Mesenchymal stem cell (in vitro differentiated cells and primary cell): Measurements from ENCODE around the gene CCN6.

Source experiments
- DNase-seq: peaks from one replicate; pipeline ENCODE4 v3.0.0-alpha.2; 2013
- H2AFZ ChIP-seq: one replicate; pipeline ENCODE4 v1.6.1; 2013; ENCODE audit warnings: low read depth, mild to moderate bottlenecking, control low read depth, inconsistent platforms, low read length, moderate library complexity
- H2AK5ac ChIP-seq: 2 replicates; pipeline ENCODE4 v1.6.1; 2013; ENCODE audit warnings: low read length, moderate library complexity, mild to moderate bottlenecking, inconsistent platforms; ENCODE audit not compliant: severe bottlenecking
- H2BK120ac ChIP-seq: one replicate; pipeline ENCODE4 v1.6.1; 2013; ENCODE audit warnings: low read depth, mild to moderate bottlenecking, inconsistent platforms, low read length, moderate library complexity
- H2BK12ac ChIP-seq, 2 experiments: one replicate each; pipeline ENCODE4 v1.6.1; 2013; ENCODE audit warnings: inconsistent platforms in 2 of 2, low read length in 2 of 2, mild to moderate bottlenecking in 2 of 2, moderate library complexity in 2 of 2, control low read depth in 1 of 2
- H2BK15ac ChIP-seq: one replicate; pipeline ENCODE4 v1.6.1; 2013; ENCODE audit warnings: mild to moderate bottlenecking, low read depth, inconsistent platforms; ENCODE audit not compliant: poor library complexity, severe bottlenecking
- H2BK5ac ChIP-seq: 2 replicates; pipeline ENCODE4 v1.6.1; 2013; ENCODE audit warnings: low read depth, mild to moderate bottlenecking, low read length, control low read depth, inconsistent platforms; ENCODE audit not compliant: poor library complexity, severe bottlenecking
- H3K14ac ChIP-seq, 2 experiments: one replicate each; pipeline ENCODE4 v1.6.1; 2013; ENCODE audit warnings: inconsistent platforms in 2 of 2, low read length in 2 of 2, control low read depth in 1 of 2, mild to moderate bottlenecking in 1 of 2, moderate library complexity in 1 of 2
- H3K18ac ChIP-seq, 2 experiments: one replicate each; pipeline ENCODE4 v1.6.1; 2013; ENCODE audit warnings: inconsistent platforms in 2 of 2, low read length in 2 of 2, control low read depth in 1 of 2, low read depth in 1 of 2, mild to moderate bottlenecking in 1 of 2
- H3K23ac ChIP-seq, 2 experiments: one replicate each; pipeline ENCODE4 v1.6.1; 2013; ENCODE audit warnings: inconsistent platforms in 2 of 2, low read length in 2 of 2, mild to moderate bottlenecking in 2 of 2, moderate library complexity in 2 of 2, control low read depth in 1 of 2
- H3K27ac ChIP-seq: 2 replicates; pipeline ENCODE4 v1.5.1; 2013; ENCODE audit warnings: mild to moderate bottlenecking, moderate library complexity, low read length, control low read depth, inconsistent platforms; ENCODE audit not compliant: poor library complexity, severe bottlenecking
- H3K27me3 ChIP-seq, 2 experiments: 2 replicates each; pipeline versions ENCODE4 v1.6.1 to v1.7.0; 2013; ENCODE audit warnings: low read length in 2 of 2, mild to moderate bottlenecking in 2 of 2, moderate library complexity in 2 of 2, control low read depth in 1 of 2, inconsistent platforms in 1 of 2; ENCODE audit not compliant: control insufficient read depth in 1 of 2, insufficient read depth in 1 of 2
- H3K36me3 ChIP-seq, 2 experiments: 2 replicates each; pipeline versions ENCODE4 v1.6.1 to v1.7.0; 2013; ENCODE audit warnings: low read length in 2 of 2, control low read depth in 1 of 2, inconsistent platforms in 1 of 2, low read depth in 1 of 2, mild to moderate bottlenecking in 1 of 2; ENCODE audit not compliant: insufficient read depth in 2 of 2, control insufficient read depth in 1 of 2
- H3K4ac ChIP-seq, 2 experiments: one replicate each; pipeline ENCODE4 v1.6.1; 2013; ENCODE audit warnings: inconsistent platforms in 2 of 2, low read length in 2 of 2, mild to moderate bottlenecking in 2 of 2, moderate library complexity in 2 of 2, control low read depth in 1 of 2, low read depth in 1 of 2
- H3K4me1 ChIP-seq: 2 replicates; pipeline ENCODE4 v1.6.1; 2013; ENCODE audit warnings: low read depth, low read length, control low read depth; ENCODE audit not compliant: control insufficient read depth, insufficient read depth
- H3K4me2 ChIP-seq: 2 replicates; pipeline ENCODE4 v1.6.1; 2013; ENCODE audit warnings: low read length, mild to moderate bottlenecking, inconsistent platforms; ENCODE audit not compliant: poor library complexity, severe bottlenecking
- H3K4me3 ChIP-seq, 2 experiments: 2 replicates each; pipeline versions ENCODE4 v1.5.1 to v1.7.0; 2013; ENCODE audit warnings: low read length in 2 of 2, mild to moderate bottlenecking in 2 of 2, control low read depth in 1 of 2, low read depth in 1 of 2; ENCODE audit not compliant: insufficient read depth in 1 of 2
- H3K79me1 ChIP-seq: replicated peaks from 2 replicates; pipeline ENCODE4 v1.6.1; 2013; ENCODE audit warnings: mild to moderate bottlenecking, control low read depth, low read length, inconsistent platforms; ENCODE audit not compliant: poor library complexity, severe bottlenecking
- H3K9ac ChIP-seq: 2 replicates; pipeline ENCODE4 v1.7.0; 2013; ENCODE audit warnings: mild to moderate bottlenecking, low read length, moderate library complexity
- H3K9me3 ChIP-seq: 2 replicates; pipeline ENCODE4 v1.7.0; 2013; ENCODE audit warnings: mild to moderate bottlenecking, low read length; ENCODE audit not compliant: control insufficient read depth
- H4K8ac ChIP-seq: one replicate; pipeline ENCODE4 v1.6.1; 2013; ENCODE audit warnings: inconsistent platforms, mild to moderate bottlenecking, low read length, moderate library complexity
- H4K91ac ChIP-seq: one replicate; pipeline ENCODE4 v1.6.1; 2013; ENCODE audit warnings: mild to moderate bottlenecking, low read length, inconsistent platforms
- WGBS: methylation state at CpG from one replicate; pipeline ENCODE4 v1.1.7; 2013; ENCODE audit warnings: mixed read lengths; 5-methylcytosine and 5-hydroxymethylcytosine counted together

The CCN6 gene

DNA sequence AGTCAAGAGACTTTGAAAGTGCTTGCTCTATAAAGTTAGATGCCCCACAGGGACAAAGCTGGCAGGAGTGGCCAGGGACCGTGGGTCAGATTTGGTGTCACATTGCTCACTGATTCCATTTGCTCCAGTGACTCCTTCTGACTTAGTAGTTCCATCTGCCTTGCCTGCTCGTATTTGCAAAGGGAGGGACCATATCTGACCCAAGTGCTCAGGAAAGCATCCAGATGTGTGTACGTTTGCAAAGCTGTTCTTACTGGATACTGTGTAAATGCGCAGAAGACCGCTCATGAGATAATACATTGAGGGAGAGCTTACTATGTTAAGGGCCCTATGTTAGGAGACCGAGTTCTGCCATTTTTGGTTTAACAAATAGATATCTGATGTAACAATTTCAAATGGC is 21.2 kb upstream of the CCN6 start:
- Histone ChIP-seq H3K9me3 (no peaks in the 10 kb centered on the region), H2BK5ac (no peak overlapping the region), H3K36me3 (no peaks in the 10 kb centered on the region), H3K27ac (no peak overlapping the region), H3K9ac (no peak overlapping the region), H4K8ac (no peak overlapping the region), H3K79me1 (no peaks in the 10 kb centered on the region), H4K91ac (no peak overlapping the region), H2AK5ac (no peak overlapping the region), H3K4ac (no peak overlapping the region), H3K18ac (no peak overlapping the region), H3K4me1 (peaks cover 3% of the 10 kb centered on the region), H2AFZ (no peak overlapping the region), H2BK120ac (no peak overlapping the region), H3K23ac (no peak overlapping the region), H3K27me3 (no peaks in the 10 kb centered on the region), H3K4me2 (no peak overlapping the region), H2BK15ac (no peak overlapping the region), H3K4me3 (no peak overlapping the region), H2BK12ac (peak overlapping the region; percentile 21 to 64), H3K14ac (no peak overlapping the region)
- WGBS, result 79% methylated on average over 5 of the region's 6 CpGs
- DNase-seq, result no peak

DNA sequence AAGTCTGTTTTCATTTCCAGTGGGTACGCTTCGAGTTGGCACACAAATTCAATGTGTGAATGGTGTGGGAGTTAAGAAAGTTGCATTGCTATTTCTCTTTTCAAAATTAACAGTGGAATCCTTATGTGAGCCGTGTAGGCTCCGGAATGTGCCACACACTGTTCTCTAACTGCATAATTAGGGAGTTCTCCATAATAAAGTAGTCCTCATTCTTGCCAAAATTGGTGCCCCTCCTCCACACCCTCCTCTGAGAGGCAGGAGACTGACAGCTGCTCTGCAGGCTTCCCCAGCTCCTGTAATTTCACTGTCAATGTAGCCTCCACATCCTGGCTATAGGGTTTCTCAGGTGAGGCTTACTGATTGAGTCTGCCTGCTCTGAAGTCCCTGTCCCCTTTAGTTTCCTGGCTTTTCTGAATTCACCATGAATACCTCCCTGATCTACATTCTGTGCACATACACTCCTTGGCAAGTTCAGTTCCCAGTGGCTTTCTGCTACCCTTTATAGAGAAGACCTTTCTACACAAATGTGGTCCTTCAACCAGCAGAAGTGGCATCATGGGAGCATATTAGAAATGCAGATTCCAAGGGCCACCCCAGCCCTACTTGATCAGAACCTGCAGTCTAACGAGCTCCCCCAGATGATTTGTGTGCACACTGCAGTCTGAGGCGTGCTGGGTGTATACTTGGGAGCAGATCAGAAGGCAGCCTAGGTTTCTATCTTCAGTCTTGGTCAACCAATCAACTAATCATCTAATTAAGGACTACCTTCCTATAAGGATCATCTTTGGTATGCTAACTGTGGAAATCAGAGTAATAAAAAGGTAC is 19.9 kb upstream of the CCN6 start:
- H3K4me2 ChIP-seq, result no peak overlapping the region
- H2BK5ac ChIP-seq, result no peak overlapping the region
- H3K79me1 ChIP-seq, result no peaks in the 10 kb centered on the region
- no peaks in the 10 kb centered on the region for H3K9me3 ChIP-seq
- no peak for DNase-seq
- no peak overlapping the region for H2AFZ ChIP-seq
- H2AK5ac ChIP-seq, result no peak overlapping the region
- no peak overlapping the region for H3K4ac ChIP-seq
- H3K9ac ChIP-seq, result peak overlapping the region; percentile 68
- H3K23ac ChIP-seq, result no peak overlapping the region
- no peaks in the 10 kb centered on the region for H3K36me3 ChIP-seq
- no peak overlapping the region for H4K8ac ChIP-seq
- WGBS, result 85% methylated on average over 6 of the region's 6 CpGs
- no peak overlapping the region for H2BK15ac ChIP-seq
- peaks cover 10% of the 10 kb centered on the region for H3K4me1 ChIP-seq
- no peak overlapping the region for H3K14ac ChIP-seq
- no peaks in the 10 kb centered on the region for H3K27me3 ChIP-seq
- no peak overlapping the region for H3K27ac ChIP-seq
- no peak overlapping the region for H4K91ac ChIP-seq
- peak overlapping the region in 1 of 2 experiments; percentile 23 for H3K18ac ChIP-seq
- H3K4me3 ChIP-seq, result no peak overlapping the region
- no peak overlapping the region for H2BK12ac ChIP-seq
- no peak overlapping the region for H2BK120ac ChIP-seq

DNA sequence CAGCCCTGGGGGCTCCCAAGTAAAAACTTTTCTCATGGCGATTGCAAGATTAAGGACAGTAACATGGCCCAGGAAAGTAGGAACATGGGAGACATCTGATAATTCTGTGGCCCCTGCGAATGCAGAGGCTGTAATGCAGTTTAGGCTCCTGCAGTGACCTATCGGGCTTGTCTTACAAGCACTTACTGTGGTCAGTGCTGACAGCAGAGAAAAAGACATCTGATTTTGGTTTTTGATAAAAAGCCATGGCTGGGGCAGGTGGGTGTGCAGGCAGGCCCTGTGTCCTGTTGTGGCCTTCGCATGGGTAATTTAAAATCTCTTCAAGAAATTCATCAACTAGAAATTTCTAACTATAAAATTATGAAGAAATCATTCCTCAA is 19.3 kb upstream of the CCN6 start:
- peaks cover 12% of the 10 kb centered on the region for H3K4me1 ChIP-seq
- no peak overlapping the region for H3K4me3 ChIP-seq
- no peak overlapping the region for H4K8ac ChIP-seq
- H3K14ac ChIP-seq, result no peak overlapping the region
- no peak for DNase-seq
- 96% methylated on average over 3 of the region's 4 CpGs for whole genome bisulfite sequencing
- no peak overlapping the region for H3K4ac ChIP-seq
- H3K18ac ChIP-seq, result no peak overlapping the region
- H2BK15ac ChIP-seq, result no peak overlapping the region
- no peaks in the 10 kb centered on the region for H3K27me3 ChIP-seq
- H2BK12ac ChIP-seq, result no peak overlapping the region
- no peak overlapping the region for H2AFZ ChIP-seq
- H2AK5ac ChIP-seq, result no peak overlapping the region
- no peaks in the 10 kb centered on the region for H3K79me1 ChIP-seq
- H3K27ac ChIP-seq, result no peak overlapping the region
- peak overlapping the region; percentile 68 for H3K9ac ChIP-seq
- H2BK120ac ChIP-seq, result no peak overlapping the region
- H3K9me3 ChIP-seq, result no peaks in the 10 kb centered on the region
- H3K23ac ChIP-seq, result no peak overlapping the region
- no peak overlapping the region for H4K91ac ChIP-seq
- H3K4me2 ChIP-seq, result no peak overlapping the region
- no peak overlapping the region for H2BK5ac ChIP-seq
- no peaks in the 10 kb centered on the region for H3K36me3 ChIP-seq

DNA sequence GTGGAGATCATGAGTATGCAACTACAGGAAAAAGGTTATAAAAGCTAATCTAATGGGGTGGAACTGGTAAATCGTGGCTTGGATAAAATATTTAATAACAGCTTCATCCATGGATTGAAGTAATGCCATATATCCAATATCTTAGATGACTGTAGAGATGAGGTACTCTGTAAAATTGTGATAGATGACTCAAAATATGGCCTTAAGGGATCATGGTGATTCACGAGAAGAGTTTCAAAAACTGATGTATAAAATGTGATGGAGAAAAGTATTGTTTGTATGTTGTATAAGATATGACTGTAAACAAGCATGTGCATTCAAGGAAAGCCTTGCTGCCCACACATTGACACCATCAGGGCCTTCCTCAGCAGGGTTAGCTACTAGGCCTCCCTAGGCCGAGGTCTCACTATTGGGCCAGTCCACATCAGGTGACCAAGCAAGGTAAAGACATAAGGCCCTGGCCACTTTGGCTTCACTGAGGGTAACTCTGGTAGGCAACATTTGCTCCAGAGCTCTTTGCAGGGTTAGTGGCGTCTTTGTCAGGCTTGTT is 17.7 kb upstream of the CCN6 start:
- no peak overlapping the region for H2AFZ ChIP-seq
- peak overlapping the region; percentile 64 for H2AK5ac ChIP-seq
- H3K14ac ChIP-seq, result no peak overlapping the region
- no peak overlapping the region for H2BK15ac ChIP-seq
- H3K9ac ChIP-seq, result peak overlapping the region; percentile 68
- H4K91ac ChIP-seq, result no peak overlapping the region
- no peak overlapping the region for H2BK5ac ChIP-seq
- no peak overlapping the region for H3K27ac ChIP-seq
- no peak for DNase-seq
- H3K4ac ChIP-seq, result no peak overlapping the region
- no peak overlapping the region for H3K4me3 ChIP-seq
- 73% methylated on average over 4 of the region's 4 CpGs for WGBS
- peak overlapping the region in 1 of 2 experiments; percentile 37 for H2BK12ac ChIP-seq
- H3K79me1 ChIP-seq, result no peaks in the 10 kb centered on the region
- H3K36me3 ChIP-seq, result no peaks in the 10 kb centered on the region
- no peaks in the 10 kb centered on the region for H3K9me3 ChIP-seq
- no peak overlapping the region for H2BK120ac ChIP-seq
- H3K4me2 ChIP-seq, result no peak overlapping the region
- H4K8ac ChIP-seq, result no peak overlapping the region
- H3K23ac ChIP-seq, result no peak overlapping the region
- peaks cover 12% of the 10 kb centered on the region for H3K4me1 ChIP-seq
- no peaks in the 10 kb centered on the region for H3K27me3 ChIP-seq
- H3K18ac ChIP-seq, result peak overlapping the region in 1 of 2 experiments; percentile 61
